Stimulated activated CD4-positive, alpha-beta T cell treated with anti-CD3 and anti-CD28 coated beads, Interleukin-4, amount 100 ng/mL, for 48 hours (primary cell): ENCODE results near the gene SGSM1.

Experiments
- DNase-seq, 2 donors: peaks; one replicate each; pipeline ENCODE4 v3.0.0-alpha.2; 2020; ENCODE audit warnings: low read depth in 2 of 2

SGSM1 gene

GRCh38 chr22:24805790-24806662, at the start of gene SGSM1:
Gene SGSM1 (plus strand): TSS chr22:24806211. CDS start chr22:24806326, 115 bp downstream.
- peak; percentile 72 to 79 for DNase-seq

- DNase-seq = peak; percentile 45 to 59
Measured at GRCh38 chr22:24758164-24758799, 47.7 kb upstream of the SGSM1 start.

GRCh38 chr22:24759765-24760164, 46.2 kb upstream of the SGSM1 start:
- no peak for DNase-seq

- DNase-seq = no peak
Measured at GRCh38 chr22:24760708-24761306, 45.2 kb upstream of the SGSM1 start.

GRCh38 chr22:24761888-24762675, 43.9 kb upstream of the SGSM1 start:
- no peak for DNase-seq

GRCh38 chr22:24763872-24764485, 42.0 kb upstream of the SGSM1 start:
- no peak for DNase-seq

GRCh38 chr22:24765166-24765565, 40.8 kb upstream of the SGSM1 start:
- DNase-seq = no peak

GRCh38 chr22:24768537-24769374, 37.3 kb upstream of the SGSM1 start:
- DNase-seq = peak; percentile 32 to 38

- DNase-seq = no peak
Measured at GRCh38 chr22:24772493-24773220, 33.4 kb upstream of the SGSM1 start.

GRCh38 chr22:24775769-24776492, 30.1 kb upstream of the SGSM1 start:
- no peak for DNase-seq

GRCh38 chr22:24776525-24776924, 29.5 kb upstream of the SGSM1 start:
- DNase-seq = no peak

- DNase-seq = no peak
Measured at GRCh38 chr22:24789516-24789915, 16.5 kb upstream of the SGSM1 start.

GRCh38 chr22:24791362-24791761, 14.6 kb upstream of the SGSM1 start:
- no peak for DNase-seq

GRCh38 chr22:24796056-24796455, 10.0 kb upstream of the SGSM1 start:
- DNase-seq = no peak

GRCh38 chr22:24796860-24797259, 9.2 kb upstream of the SGSM1 start:
- no peak for DNase-seq

- DNase-seq = peak in 1 of 2 donors; percentile 19
Measured at GRCh38 chr22:24801901-24802465, 4.0 kb upstream of the SGSM1 start.

- peak; percentile 46 to 55 for DNase-seq
Measured at GRCh38 chr22:24803064-24803542, 2.9 kb upstream of the SGSM1 start.

- DNase-seq = no peak
Measured at GRCh38 chr22:24806663-24807001, 621 bp downstream of the SGSM1 start.
